Karpas-422 (cell line): ENCODE measurements around the gene PHC2. TPM values are rescaled to one million over a fixed set of nuclear protein-coding genes. Genes with fewer than 3 reads are reported as not detected.

Source experiments
- DNase-seq: peaks from one replicate; pipeline ENCODE4 v3.0.0-alpha.2; 2015
- H2AFZ ChIP-seq: fragments of 200-600 bp; sonication (generic); 2 replicates; pipeline ENCODE4 v1.6.1; 2014; ENCODE audit warnings: antibody characterized with exemption, low read length, mixed read lengths
- H3K27ac ChIP-seq: fragments of 200-600 bp; sonication (generic); 2 replicates; pipeline ENCODE4 v1.5.1; 2014; ENCODE audit warnings: mild to moderate bottlenecking, low read length, moderate library complexity
- H3K27me3 ChIP-seq: fragments of 200-600 bp; sonication (generic); 2 replicates; pipeline ENCODE4 v1.6.1; 2014; ENCODE audit warnings: low read length, mixed read lengths
- H3K36me3 ChIP-seq: fragments of 200-600 bp; sonication (generic); 2 replicates; pipeline ENCODE4 v1.6.1; 2014; ENCODE audit warnings: low read length, mixed read lengths; ENCODE audit not compliant: insufficient read depth
- H3K4me1 ChIP-seq: fragments of 200-600 bp; sonication (generic); 2 replicates; pipeline ENCODE4 v1.6.1; 2014; ENCODE audit warnings: mild to moderate bottlenecking, low read length, mixed read lengths
- H3K4me2 ChIP-seq: fragments of 200-600 bp; sonication (generic); 2 replicates; pipeline ENCODE4 v1.6.1; 2014; ENCODE audit warnings: low read length, low read depth, mild to moderate bottlenecking; ENCODE audit not compliant: poor library complexity, severe bottlenecking
- H3K4me3 ChIP-seq: fragments of 200-600 bp; sonication (generic); 2 replicates; pipeline ENCODE4 v1.5.1; 2014; ENCODE audit warnings: mild to moderate bottlenecking, antibody characterized with exemption, low read length, mixed read lengths
- H3K79me2 ChIP-seq: fragments of 200-600 bp; sonication (generic); 2 replicates; pipeline ENCODE4 v1.6.1; 2014; ENCODE audit warnings: mild to moderate bottlenecking, low read length, mixed read lengths
- H3K9ac ChIP-seq: fragments of 200-600 bp; sonication (generic); 2 replicates; pipeline ENCODE4 v1.6.0; 2014; ENCODE audit warnings: low read length
- H3K9me2 ChIP-seq: fragments of 200-600 bp; sonication (generic), shearing (Covaris generic); replicated peaks from 2 replicates; pipeline ENCODE4 v1.6.0; 2014; ENCODE audit warnings: mild to moderate bottlenecking, low read length, moderate library complexity; ENCODE audit not compliant: insufficient read depth
- H3K9me3 ChIP-seq: fragments of 300-700, 200-600 bp; sonication (generic); 2 replicates; pipeline ENCODE4 v1.6.1; 2014; ENCODE audit warnings: low read length, mixed read lengths
- H4K20me1 ChIP-seq: fragments of 200-600 bp; sonication (generic); 2 replicates; pipeline ENCODE4 v1.6.1; 2014; ENCODE audit warnings: mild to moderate bottlenecking, antibody characterized with exemption, low read length, low read depth; ENCODE audit not compliant: insufficient read depth
- total RNA-seq: library from RNA; depleted of rRNA; stranded (reverse); fragments of >200 nt; shearing (Covaris generic); gene quantifications from 2 replicates; pipeline ENCODE4 v1.2.3, GENCODE V29; 2014; ENCODE audit warnings: low replicate concordance

PHC2 gene
- total RNA-seq, 1 experiment from 2014 or later = 54.3 TPM

- Histone ChIP-seq H3K27me3 (no peaks in the 10 kb centered on the region), H3K4me1 (peaks cover 8% of the 10 kb centered on the region; the same call in 1 of the 2 replicates), H3K27ac (no peak overlapping the region), H3K9me3 (no peaks in the 10 kb centered on the region), H2AFZ (0 out of 2 replicates have a peak overlapping the region, but pooled peaks have one; percentile 63), H3K9ac (no peak overlapping the region), H3K36me3 (no peaks in the 10 kb centered on the region), H3K9me2 (no peaks in the 10 kb centered on the region), H4K20me1 (no peaks in the 10 kb centered on the region), H3K4me3 (no peak overlapping the region), H3K79me2 (no peaks in the 10 kb centered on the region), H3K4me2 (no peak overlapping the region)
- DNase-seq = no peak
Observed at GRCh38 chr1:33443080-33443704, 12.3 kb upstream of the PHC2 start.

- peaks cover 8% of the 10 kb centered on the region; the same call in 1 of the 2 replicates for H3K4me1 ChIP-seq
- no peaks in the 10 kb centered on the region for H3K36me3 ChIP-seq
- no peak overlapping the region for H3K4me2 ChIP-seq
- no peaks in the 10 kb centered on the region for H4K20me1 ChIP-seq
- no peak overlapping the region for H3K27ac ChIP-seq
- DNase-seq = no peak
- H3K9me2 ChIP-seq = no peaks in the 10 kb centered on the region
- H3K79me2 ChIP-seq = no peaks in the 10 kb centered on the region
- H2AFZ ChIP-seq = no peak overlapping the region
- no peaks in the 10 kb centered on the region for H3K9me3 ChIP-seq
- H3K27me3 ChIP-seq = no peaks in the 10 kb centered on the region
- no peak overlapping the region for H3K9ac ChIP-seq
- H3K4me3 ChIP-seq = no peak overlapping the region
Observed at GRCh38 chr1:33442141-33442540, 11.2 kb upstream of the PHC2 start.

GRCh38 chr1:33441088-33441745 is 10.3 kb upstream of the PHC2 start:
- Histone ChIP-seq H2AFZ (no peak overlapping the region), H3K27me3 (no peaks in the 10 kb centered on the region), H3K9me2 (no peaks in the 10 kb centered on the region), H3K4me1 (peaks cover 8% of the 10 kb centered on the region; the same call in 1 of the 2 replicates), H3K9ac (no peak overlapping the region), H3K79me2 (no peaks in the 10 kb centered on the region), H3K27ac (no peak overlapping the region), H3K4me3 (no peak overlapping the region), H3K36me3 (no peaks in the 10 kb centered on the region), H3K9me3 (no peaks in the 10 kb centered on the region), H4K20me1 (no peaks in the 10 kb centered on the region), H3K4me2 (no peak overlapping the region)
- no peak for DNase-seq

GRCh38 chr1:33439662-33440061 is 8.8 kb upstream of the PHC2 start:
- Histone ChIP-seq H3K27me3 (no peaks in the 10 kb centered on the region), H3K9me2 (no peaks in the 10 kb centered on the region), H3K4me2 (no peak overlapping the region), H3K9me3 (no peaks in the 10 kb centered on the region), H4K20me1 (no peaks in the 10 kb centered on the region), H3K4me3 (no peak overlapping the region), H3K9ac (no peak overlapping the region), H3K79me2 (no peaks in the 10 kb centered on the region), H2AFZ (no peak overlapping the region), H3K4me1 (peaks cover 16% of the 10 kb centered on the region), H3K36me3 (no peaks in the 10 kb centered on the region), H3K27ac (no peak overlapping the region)
- no peak for DNase-seq

GRCh38 chr1:33438364-33439160 is 7.7 kb upstream of the PHC2 start:
- Histone ChIP-seq H2AFZ (no peak overlapping the region), H3K9me3 (no peaks in the 10 kb centered on the region), H3K4me3 (no peak overlapping the region), H3K27me3 (no peaks in the 10 kb centered on the region), H3K4me2 (no peak overlapping the region), H4K20me1 (no peaks in the 10 kb centered on the region), H3K9ac (no peak overlapping the region), H3K36me3 (no peaks in the 10 kb centered on the region), H3K79me2 (no peaks in the 10 kb centered on the region), H3K4me1 (peaks cover 12% of the 10 kb centered on the region), H3K27ac (no peak overlapping the region), H3K9me2 (no peaks in the 10 kb centered on the region)
- no peak for DNase-seq

GRCh38 chr1:33436557-33437285 is 5.8 kb upstream of the PHC2 start:
- Histone ChIP-seq H3K27me3 (no peaks in the 10 kb centered on the region), H3K9me3 (no peaks in the 10 kb centered on the region), H3K4me3 (no peak overlapping the region), H3K27ac (no peak overlapping the region), H4K20me1 (no peaks in the 10 kb centered on the region), H3K9me2 (no peaks in the 10 kb centered on the region), H3K9ac (no peak overlapping the region), H3K4me1 (peaks cover 11% of the 10 kb centered on the region), H3K4me2 (no peak overlapping the region), H3K79me2 (no peaks in the 10 kb centered on the region), H3K36me3 (no peaks in the 10 kb centered on the region), H2AFZ (no peak overlapping the region)
- DNase-seq = no peak

- Histone ChIP-seq H3K4me1 (peaks cover 13% of the 10 kb centered on the region), H3K9me3 (no peaks in the 10 kb centered on the region), H3K9me2 (no peaks in the 10 kb centered on the region), H3K27me3 (no peaks in the 10 kb centered on the region), H3K79me2 (no peaks in the 10 kb centered on the region), H3K4me3 (no peak overlapping the region), H3K27ac (no peak overlapping the region), H3K9ac (no peak overlapping the region), H3K4me2 (no peak overlapping the region), H4K20me1 (no peaks in the 10 kb centered on the region), H2AFZ (no peak overlapping the region), H3K36me3 (no peaks in the 10 kb centered on the region)
- no peak for DNase-seq
Observed at GRCh38 chr1:33435096-33435820, 4.4 kb upstream of the PHC2 start.
